GM12891 (cell line): ENCODE results near the gene TRDN.

ENCODE experiments used
- PAX5 ChIP-seq: IDR thresholded peaks from 2 replicates; pipeline ENCODE4 v1.6.1; 2011; ENCODE audit warnings: low read length, moderate library complexity, mild to moderate bottlenecking; ENCODE audit not compliant: insufficient read depth, severe bottlenecking
- TAF1 ChIP-seq: IDR thresholded peaks from 2 replicates; pipeline ENCODE4 v1.6.1; 2011; ENCODE audit warnings: low read depth, low read length, control low read depth

- no peak for TF ChIP-seq PAX5
- no peak for TF ChIP-seq TAF1
Observed at GRCh38 chr6:123168466-123168865, 468.3 kb downstream of the TRDN start.
